Ishikawa (cell line): ENCODE measurements around the gene SYS1.
A peak's percentile ranks its signal among the peaks of the same experiment; 100 is the strongest.

Experiments used
- CEBPB ChIP-seq: IDR thresholded peaks from 2 replicates; pipeline ENCODE4 v1.6.1; 2012
- CREB1 ChIP-seq: IDR thresholded peaks from 2 replicates; pipeline ENCODE4 v1.6.1; 2012; ENCODE audit warnings: low read depth
- EGR1 ChIP-seq: IDR thresholded peaks from 2 replicates; pipeline ENCODE4 v1.6.1; 2012
- EP300 ChIP-seq: IDR thresholded peaks from 2 replicates; pipeline ENCODE4 v1.6.1; 2012; ENCODE audit warnings: borderline replicate concordance
- FOXM1 ChIP-seq: IDR thresholded peaks from 2 replicates; pipeline ENCODE4 v1.6.1; 2012; ENCODE audit warnings: low read depth, borderline replicate concordance
- NFIC ChIP-seq: IDR thresholded peaks from 2 replicates; pipeline ENCODE4 v1.6.1; 2012
- RAD21 ChIP-seq: IDR thresholded peaks from 2 replicates; pipeline ENCODE4 v1.6.1; 2012; ENCODE audit warnings: low read depth
- TAF1 ChIP-seq: IDR thresholded peaks from 2 replicates; pipeline ENCODE4 v1.6.1; 2012; ENCODE audit warnings: low read depth, mild to moderate bottlenecking
- TCF12 ChIP-seq: IDR thresholded peaks from 2 replicates; pipeline ENCODE4 v1.6.1; 2012; ENCODE audit warnings: low read depth
- TEAD4 ChIP-seq: IDR thresholded peaks from 2 replicates; pipeline ENCODE4 v1.6.1; 2012
- YY1 ChIP-seq: IDR thresholded peaks from 2 replicates; pipeline ENCODE4 v1.6.1; 2012; ENCODE audit warnings: low read depth
- ZBTB7A ChIP-seq: IDR thresholded peaks from 2 replicates; pipeline ENCODE4 v1.6.1; 2012; ENCODE audit warnings: low read depth
- TF ChIP-seq, protein P1 (sequence below): IDR thresholded peaks from 2 replicates; pipeline ENCODE4 v1.6.1; 2012
- TF ChIP-seq, protein P2 (sequence below): IDR thresholded peaks from 2 replicates; pipeline ENCODE4 v1.6.1; 2012; ENCODE audit warnings: low read depth, mild to moderate bottlenecking
- TF ChIP-seq, protein P3 (sequence below): IDR thresholded peaks from 2 replicates; pipeline ENCODE4 v1.6.1; 2012

SYS1 gene

DNA sequence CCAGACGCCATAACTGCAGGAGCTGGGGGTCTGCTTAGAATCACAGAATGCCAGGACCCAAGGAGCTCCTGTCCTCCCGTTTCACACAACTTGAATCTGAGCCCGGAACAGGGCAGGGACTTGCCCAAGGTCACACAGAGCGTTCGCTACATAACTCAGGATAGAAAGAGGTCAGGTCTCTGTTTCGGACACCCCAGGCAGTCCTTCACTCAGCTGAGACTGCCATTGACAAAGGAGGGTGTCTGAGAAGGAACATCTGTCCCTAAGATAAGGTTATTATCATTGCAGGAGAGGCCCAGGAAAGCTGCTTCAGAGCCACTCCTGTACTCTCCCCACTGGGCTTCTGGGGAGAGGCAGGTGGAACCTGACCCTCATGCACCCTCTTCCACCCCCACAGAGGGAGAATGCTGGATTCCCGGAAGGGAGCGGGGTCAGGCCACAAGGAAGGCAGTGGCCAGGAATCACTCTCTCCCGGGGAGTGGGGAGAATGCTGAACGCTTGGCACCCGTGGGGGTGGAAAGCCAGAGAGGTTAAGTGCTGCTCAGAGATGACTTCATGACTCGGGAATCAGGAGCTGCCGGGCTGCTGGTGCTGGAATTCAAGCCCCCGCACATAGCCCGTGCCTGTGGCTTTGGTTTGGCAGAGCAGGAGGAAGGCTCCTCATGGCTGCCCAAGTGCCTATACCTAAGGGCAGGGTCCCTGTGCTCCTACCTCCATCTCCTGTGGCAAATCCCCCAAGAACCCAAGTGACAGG is 25.4 kb upstream of the SYS1 start:
- TF ChIP-seq CREB1 (no peak), TCF12 (peak; percentile 53; the same call in 1 of the 2 replicates), CEBPB (no peak), EP300 (peak; percentile 50; the same call in 1 of the 2 replicates), EGR1 (peak; percentile 62; the same call in 1 of the 2 replicates), TEAD4 (peak; percentile 84), NFIC (peak; percentile 52; the same call in 1 of the 2 replicates)

DNA sequence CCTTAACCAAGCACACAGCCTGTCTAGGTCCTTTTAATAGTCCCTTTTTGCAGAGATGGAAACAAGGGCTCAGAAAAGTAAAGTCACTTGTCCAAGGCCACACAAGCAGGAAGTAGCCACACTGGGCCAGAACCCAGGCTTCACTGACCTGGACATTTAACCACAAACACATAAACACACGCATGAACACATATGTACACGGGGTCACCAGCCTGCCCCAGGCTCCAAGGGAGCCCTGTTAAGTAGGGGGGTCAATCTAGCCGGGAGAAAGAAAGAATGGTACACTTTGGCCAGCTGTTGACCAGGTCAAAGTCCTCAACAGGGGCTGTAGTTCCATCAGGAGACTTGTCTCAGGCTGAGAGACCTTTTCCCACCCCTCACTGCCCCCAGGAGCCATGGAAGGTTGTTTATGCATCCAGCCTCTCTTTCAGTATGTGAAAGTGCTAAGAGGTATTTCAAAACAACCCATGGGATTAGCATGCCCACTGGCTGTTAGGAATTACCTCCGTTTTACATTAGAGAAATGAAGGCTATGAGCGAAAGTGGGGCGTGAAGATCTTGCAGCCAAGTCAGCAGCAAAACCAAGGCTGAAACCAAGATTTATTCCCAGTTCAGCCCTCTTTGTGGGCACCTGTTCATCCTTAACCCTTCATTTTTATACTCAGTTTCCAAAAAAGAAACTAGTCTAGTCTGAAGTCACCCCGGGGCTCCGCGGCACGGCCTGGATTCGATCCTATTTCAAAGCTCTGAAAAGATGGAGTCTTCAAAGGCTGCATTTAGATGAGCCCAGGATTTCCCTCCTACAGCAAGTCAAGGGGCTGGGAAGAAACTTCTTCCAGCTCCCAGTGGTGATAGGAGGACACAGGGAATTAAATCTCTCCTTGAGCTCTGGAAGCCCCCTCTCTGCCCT is 24.6 kb upstream of the SYS1 start:
- TF ChIP-seq TEAD4 (no peak), EGR1 (no peak), CEBPB (no peak), EP300 (no peak), CREB1 (no peak), TAF1 (no peak), TCF12 (no peak), YY1 (no peak), FOXM1 (no peak), ZBTB7A (no peak), RAD21 (no peak), NFIC (no peak)
- TF ChIP-seq, protein P1, sequence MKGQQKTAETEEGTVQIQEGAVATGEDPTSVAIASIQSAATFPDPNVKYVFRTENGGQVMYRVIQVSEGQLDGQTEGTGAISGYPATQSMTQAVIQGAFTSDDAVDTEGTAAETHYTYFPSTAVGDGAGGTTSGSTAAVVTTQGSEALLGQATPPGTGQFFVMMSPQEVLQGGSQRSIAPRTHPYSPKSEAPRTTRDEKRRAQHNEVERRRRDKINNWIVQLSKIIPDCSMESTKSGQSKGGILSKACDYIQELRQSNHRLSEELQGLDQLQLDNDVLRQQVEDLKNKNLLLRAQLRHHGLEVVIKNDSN, result no peak
- TF ChIP-seq, protein P2, sequence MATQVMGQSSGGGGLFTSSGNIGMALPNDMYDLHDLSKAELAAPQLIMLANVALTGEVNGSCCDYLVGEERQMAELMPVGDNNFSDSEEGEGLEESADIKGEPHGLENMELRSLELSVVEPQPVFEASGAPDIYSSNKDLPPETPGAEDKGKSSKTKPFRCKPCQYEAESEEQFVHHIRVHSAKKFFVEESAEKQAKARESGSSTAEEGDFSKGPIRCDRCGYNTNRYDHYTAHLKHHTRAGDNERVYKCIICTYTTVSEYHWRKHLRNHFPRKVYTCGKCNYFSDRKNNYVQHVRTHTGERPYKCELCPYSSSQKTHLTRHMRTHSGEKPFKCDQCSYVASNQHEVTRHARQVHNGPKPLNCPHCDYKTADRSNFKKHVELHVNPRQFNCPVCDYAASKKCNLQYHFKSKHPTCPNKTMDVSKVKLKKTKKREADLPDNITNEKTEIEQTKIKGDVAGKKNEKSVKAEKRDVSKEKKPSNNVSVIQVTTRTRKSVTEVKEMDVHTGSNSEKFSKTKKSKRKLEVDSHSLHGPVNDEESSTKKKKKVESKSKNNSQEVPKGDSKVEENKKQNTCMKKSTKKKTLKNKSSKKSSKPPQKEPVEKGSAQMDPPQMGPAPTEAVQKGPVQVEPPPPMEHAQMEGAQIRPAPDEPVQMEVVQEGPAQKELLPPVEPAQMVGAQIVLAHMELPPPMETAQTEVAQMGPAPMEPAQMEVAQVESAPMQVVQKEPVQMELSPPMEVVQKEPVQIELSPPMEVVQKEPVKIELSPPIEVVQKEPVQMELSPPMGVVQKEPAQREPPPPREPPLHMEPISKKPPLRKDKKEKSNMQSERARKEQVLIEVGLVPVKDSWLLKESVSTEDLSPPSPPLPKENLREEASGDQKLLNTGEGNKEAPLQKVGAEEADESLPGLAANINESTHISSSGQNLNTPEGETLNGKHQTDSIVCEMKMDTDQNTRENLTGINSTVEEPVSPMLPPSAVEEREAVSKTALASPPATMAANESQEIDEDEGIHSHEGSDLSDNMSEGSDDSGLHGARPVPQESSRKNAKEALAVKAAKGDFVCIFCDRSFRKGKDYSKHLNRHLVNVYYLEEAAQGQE, result no peak
- TF ChIP-seq, protein P3, sequence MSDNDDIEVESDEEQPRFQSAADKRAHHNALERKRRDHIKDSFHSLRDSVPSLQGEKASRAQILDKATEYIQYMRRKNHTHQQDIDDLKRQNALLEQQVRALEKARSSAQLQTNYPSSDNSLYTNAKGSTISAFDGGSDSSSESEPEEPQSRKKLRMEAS, result no peak

DNA sequence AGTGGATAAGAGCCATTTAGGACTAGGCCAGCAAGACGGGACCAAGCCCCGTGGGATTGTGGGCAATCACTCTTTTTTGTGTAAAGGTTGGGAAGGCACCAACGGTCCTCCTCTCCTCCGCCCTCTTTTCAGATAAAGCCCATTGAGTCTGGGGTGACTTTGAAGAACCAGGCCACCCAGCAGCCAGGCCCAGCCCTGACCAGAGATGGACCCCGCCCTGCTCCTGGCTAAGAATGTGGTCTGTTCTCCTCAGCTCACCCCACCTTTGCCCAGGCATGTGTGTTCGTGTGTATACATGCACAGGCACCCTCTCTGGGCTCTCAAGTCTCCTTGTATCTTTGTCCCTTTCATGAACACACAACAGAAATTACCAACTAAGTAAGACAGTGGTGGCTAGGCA is 23.9 kb upstream of the SYS1 start:
- TF ChIP-seq RAD21 (no peak), EGR1 (no peak), NFIC (no peak), CREB1 (no peak), TEAD4 (no peak), TAF1 (no peak), EP300 (no peak), ZBTB7A (no peak), YY1 (no peak), FOXM1 (no peak)
- TF ChIP-seq, protein P2, result no peak
- TF ChIP-seq, protein P1, result no peak

DNA sequence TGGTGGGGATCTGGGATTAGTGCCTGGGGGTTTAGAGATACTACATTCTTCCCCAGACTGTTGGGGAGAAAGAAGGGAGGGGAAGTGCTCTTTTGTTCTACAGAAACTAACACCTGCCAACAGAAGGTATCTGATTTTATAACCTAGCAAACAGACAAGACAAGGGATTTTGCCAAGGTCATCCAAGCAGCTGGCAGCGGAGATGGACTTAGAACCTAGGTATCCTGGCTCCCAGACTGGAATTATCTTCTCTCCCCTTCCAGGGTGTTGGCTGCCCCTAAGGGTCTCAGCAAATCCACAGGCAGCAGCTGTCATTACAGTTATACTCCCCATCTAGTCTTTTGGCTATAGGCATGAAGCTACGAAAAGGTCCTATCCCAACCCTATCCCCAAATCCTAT is 23.2 kb upstream of the SYS1 start:
- TF ChIP-seq TAF1 (no peak), RAD21 (no peak), CEBPB (no peak), TEAD4 (no peak), YY1 (no peak), ZBTB7A (no peak), CREB1 (no peak), EP300 (no peak), TCF12 (no peak), NFIC (no peak)
- TF ChIP-seq, protein P3, result no peak
- TF ChIP-seq, protein P1, result no peak
- TF ChIP-seq, protein P2, result no peak
